B cell (primary cell): ENCODE measurements around the gene SCNM1.

Experiments
- EZH2 ChIP-seq: IDR thresholded peaks from 2 replicates; pipeline ENCODE4 v1.6.1; 2012; ENCODE audit warnings: borderline replicate concordance, low read depth, mild to moderate bottlenecking, moderate library complexity, low read length; ENCODE audit not compliant: insufficient read depth, poor library complexity, severe bottlenecking
- TF ChIP-seq, protein P1 (sequence below): fragments of 200-600 bp; IDR thresholded peaks from one replicate; pipeline ENCODE4 v1.8.0; 2022; ENCODE audit warnings: antibody characterized with exemption, mild to moderate bottlenecking

- TF ChIP-seq EZH2 = no peak
- TF ChIP-seq, protein P1, sequence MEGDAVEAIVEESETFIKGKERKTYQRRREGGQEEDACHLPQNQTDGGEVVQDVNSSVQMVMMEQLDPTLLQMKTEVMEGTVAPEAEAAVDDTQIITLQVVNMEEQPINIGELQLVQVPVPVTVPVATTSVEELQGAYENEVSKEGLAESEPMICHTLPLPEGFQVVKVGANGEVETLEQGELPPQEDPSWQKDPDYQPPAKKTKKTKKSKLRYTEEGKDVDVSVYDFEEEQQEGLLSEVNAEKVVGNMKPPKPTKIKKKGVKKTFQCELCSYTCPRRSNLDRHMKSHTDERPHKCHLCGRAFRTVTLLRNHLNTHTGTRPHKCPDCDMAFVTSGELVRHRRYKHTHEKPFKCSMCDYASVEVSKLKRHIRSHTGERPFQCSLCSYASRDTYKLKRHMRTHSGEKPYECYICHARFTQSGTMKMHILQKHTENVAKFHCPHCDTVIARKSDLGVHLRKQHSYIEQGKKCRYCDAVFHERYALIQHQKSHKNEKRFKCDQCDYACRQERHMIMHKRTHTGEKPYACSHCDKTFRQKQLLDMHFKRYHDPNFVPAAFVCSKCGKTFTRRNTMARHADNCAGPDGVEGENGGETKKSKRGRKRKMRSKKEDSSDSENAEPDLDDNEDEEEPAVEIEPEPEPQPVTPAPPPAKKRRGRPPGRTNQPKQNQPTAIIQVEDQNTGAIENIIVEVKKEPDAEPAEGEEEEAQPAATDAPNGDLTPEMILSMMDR = no peak
Measured at GRCh38 chr1:151144474-151145303, 21.3 kb upstream of the SCNM1 start.
